Loucy (cell line): ENCODE data around the gene HECTD1.

Source experiments
- H2AFZ ChIP-seq: fragments of 200-600 bp; sonication (generic); 2 replicates; pipeline ENCODE4 v1.6.0; 2016; ENCODE audit warnings: antibody characterized with exemption, mild to moderate bottlenecking, low read length, moderate library complexity
- H3F3A ChIP-seq: fragments of 200-600 bp; 2 replicates; pipeline ENCODE4 v1.6.0; 2016; ENCODE audit warnings: antibody characterized with exemption, low read depth, mild to moderate bottlenecking
- H3K27me3 ChIP-seq: fragments of 200-600 bp; sonication (generic); 2 replicates; pipeline ENCODE4 v1.6.1; 2014; ENCODE audit warnings: low read length, mild to moderate bottlenecking; ENCODE audit not compliant: insufficient read depth, poor library complexity, severe bottlenecking
- H3K36me3 ChIP-seq: fragments of 200-600 bp; sonication (generic); 2 replicates; pipeline ENCODE4 v1.6.1; 2016; ENCODE audit warnings: low read length; ENCODE audit not compliant: insufficient read depth
- H3K4me1 ChIP-seq: fragments of 200-600 bp; sonication (generic); 2 replicates; pipeline ENCODE4 v1.5.1; 2014; ENCODE audit warnings: low read length, mild to moderate bottlenecking; ENCODE audit not compliant: insufficient read depth, poor library complexity, severe bottlenecking
- H3K4me2 ChIP-seq: fragments of 200-600 bp; sonication (generic); 2 replicates; pipeline ENCODE4 v1.6.0; 2014; ENCODE audit warnings: antibody characterized with exemption, low read length, low read depth, mild to moderate bottlenecking; ENCODE audit not compliant: poor library complexity, severe bottlenecking
- H3K4me3 ChIP-seq: fragments of 200-600 bp; sonication (generic); 2 replicates; pipeline ENCODE4 v1.5.1; 2014; ENCODE audit warnings: low read length, mild to moderate bottlenecking, mixed read lengths; ENCODE audit not compliant: poor library complexity, severe bottlenecking
- H3K79me2 ChIP-seq: fragments of 200-600 bp; sonication (generic); 2 replicates; pipeline ENCODE4 v1.6.1; 2014; ENCODE audit warnings: low read length; ENCODE audit not compliant: insufficient read depth
- H3K9ac ChIP-seq: fragments of 200-600 bp; sonication (generic); 2 replicates; pipeline ENCODE4 v1.6.0; 2014; ENCODE audit warnings: mild to moderate bottlenecking, low read depth, low read length, moderate library complexity; ENCODE audit not compliant: poor library complexity, severe bottlenecking
- H3K9me2 ChIP-seq: fragments of 200-600 bp; sonication (generic); replicated peaks from 2 replicates; pipeline ENCODE4 v1.6.1; 2016; ENCODE audit warnings: low read depth, low read length, mixed read lengths
- H3K9me3 ChIP-seq: fragments of 200-600 bp; sonication (generic); 2 replicates; pipeline ENCODE4 v1.6.1; 2014; ENCODE audit warnings: mild to moderate bottlenecking, antibody characterized with exemption, low read length, low read depth; ENCODE audit not compliant: insufficient read depth
- H4K20me1 ChIP-seq: fragments of 200-600 bp; sonication (generic); 2 replicates; pipeline ENCODE4 v1.6.0; 2014; ENCODE audit warnings: antibody characterized with exemption, low read length, mild to moderate bottlenecking; ENCODE audit not compliant: insufficient read depth, poor library complexity, severe bottlenecking
- CTCF ChIP-seq: fragments of 200-600 bp; sonication (generic); conservative IDR thresholded peaks from 2 replicates; pipeline ENCODE4 v1.5.1; 2014; ENCODE audit warnings: mild to moderate bottlenecking, antibody characterized with exemption, low read length
- EZH2phosphoT487 ChIP-seq: fragments of 200-600 bp; IDR thresholded peaks from 2 replicates; pipeline ENCODE4 v1.6.1; 2018; ENCODE audit warnings: antibody characterized with exemption, mild to moderate bottlenecking, moderate library complexity, borderline replicate concordance

The HECTD1 gene

DNA sequence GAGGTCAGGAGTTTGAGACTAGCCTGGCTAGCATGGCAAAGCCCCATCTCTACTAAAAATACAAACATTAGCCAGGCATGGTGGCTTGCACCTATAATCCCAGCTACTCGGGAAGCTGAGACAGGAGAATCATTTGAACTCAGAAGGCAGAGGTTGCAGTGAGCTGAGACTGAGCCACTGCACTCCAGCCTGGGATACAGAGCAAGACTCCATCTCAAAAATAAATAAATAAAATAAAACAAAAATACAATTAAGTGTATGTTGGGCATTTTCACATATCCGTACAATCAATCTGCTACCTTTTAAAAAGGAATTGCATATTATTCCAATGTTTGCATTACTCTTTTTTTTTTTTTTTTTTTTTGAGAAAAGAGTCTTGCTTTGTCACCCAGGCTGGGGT lies 47.7 kb upstream of the HECTD1 start:
- H3K27me3 ChIP-seq: no peaks in the 10 kb centered on the region
- TF ChIP-seq CTCF (no peak), EZH2phosphoT487 (no peak)

GRCh38 chr14:31253746-31254471 lies 46.3 kb upstream of the HECTD1 start:
- Histone ChIP-seq H3K4me2 (no peak overlapping the region), H3K27me3 (no peaks in the 10 kb centered on the region), H4K20me1 (no peaks in the 10 kb centered on the region), H3K4me3 (no peak overlapping the region), H3K79me2 (no peaks in the 10 kb centered on the region), H3K4me1 (no peaks in the 10 kb centered on the region), H3K9ac (no peak overlapping the region), H3F3A (no peaks in the 10 kb centered on the region), H3K9me3 (no peaks in the 10 kb centered on the region), H3K9me2 (no peaks in the 10 kb centered on the region), H3K36me3 (no peaks in the 10 kb centered on the region), H2AFZ (no peak overlapping the region)
- TF ChIP-seq EZH2phosphoT487: no peak
- TF ChIP-seq CTCF: no peak

More for the DNA sequence above, 47.7 kb upstream of the HECTD1 start:
- no peaks in the 10 kb centered on the region for H4K20me1 ChIP-seq
- H3K4me3 ChIP-seq: no peak overlapping the region
- H2AFZ ChIP-seq: no peak overlapping the region
- no peaks in the 10 kb centered on the region for H3K36me3 ChIP-seq
- H3K9me2 ChIP-seq: no peaks in the 10 kb centered on the region
- no peaks in the 10 kb centered on the region for H3F3A ChIP-seq
- H3K4me1 ChIP-seq: no peaks in the 10 kb centered on the region
- H3K4me2 ChIP-seq: no peak overlapping the region
- no peaks in the 10 kb centered on the region for H3K9me3 ChIP-seq
- no peaks in the 10 kb centered on the region for H3K79me2 ChIP-seq
- H3K9ac ChIP-seq: no peak overlapping the region

DNA sequence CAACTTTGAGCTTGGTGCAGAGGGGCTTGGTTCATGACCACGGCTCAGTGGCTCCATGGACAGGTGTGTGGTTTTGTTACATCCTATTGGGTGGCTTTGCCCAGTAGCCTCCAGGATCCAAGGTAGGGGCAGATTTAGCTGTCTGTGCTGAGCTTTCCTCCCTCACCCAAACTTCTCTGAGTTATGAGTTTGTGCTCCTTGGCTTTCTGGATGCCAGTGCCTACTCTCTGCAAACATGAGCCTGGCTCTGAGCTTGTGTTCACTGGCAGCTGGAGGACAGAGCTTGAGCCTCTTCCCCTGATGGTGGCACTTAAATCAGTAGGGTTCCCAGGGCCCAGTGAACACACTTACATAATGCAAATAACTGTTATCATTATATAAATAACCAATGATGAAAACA lies 45.3 kb upstream of the HECTD1 start:
- Histone ChIP-seq H3F3A (no peaks in the 10 kb centered on the region), H3K36me3 (no peaks in the 10 kb centered on the region), H3K27me3 (no peaks in the 10 kb centered on the region), H3K4me2 (no peak overlapping the region), H4K20me1 (no peaks in the 10 kb centered on the region), H3K9me2 (no peaks in the 10 kb centered on the region), H3K4me3 (no peak overlapping the region), H3K9me3 (no peaks in the 10 kb centered on the region), H3K4me1 (no peaks in the 10 kb centered on the region), H3K9ac (no peak overlapping the region), H2AFZ (no peak overlapping the region), H3K79me2 (no peaks in the 10 kb centered on the region)
- no peak for TF ChIP-seq EZH2phosphoT487
